IMR-90 (cell line): ENCODE results near the gene TFB1M. TPM values are rescaled to one million over a fixed set of nuclear protein-coding genes. Genes with fewer than 3 reads are reported as not detected.
"Not testable (repeated sequence)": the region's sequence is repeated elsewhere in the genome, so short reads cannot be mapped to it uniquely, and the experiment has no call there.

Experiments used
- ATAC-seq: fragments of 200-7000 bp; cut with Tn5 transposase; 2 replicates; pipeline ENCODE4 v1.9.1; 2020; ENCODE audit warnings: low read depth, mild to moderate bottlenecking, moderate library complexity
- BruUV-seq: library from RNA; stranded (reverse); fragments of 400-500 nt; replicated peaks from 2 replicates; lab custom pipeline; 2021; lab: Mats Ljungman, UMichigan
- CTCF ChIA-PET: fragments of 300-600 bp; formaldehyde crosslinking; extraction: SDS; loops from one replicate; lab custom pipeline; 2021; ENCODE audit warnings: antibody characterized with exemption; lab: Yijun Ruan, JAX
- POLR2A ChIA-PET: fragments of 300-600 bp; sonication (Branson Sonifier 250); formaldehyde crosslinking; loops from one replicate; lab custom pipeline; 2022; ENCODE audit warnings: antibody characterized with exemption; ENCODE audit not compliant: unreplicated experiment; lab: Charles Lee
- DNase-seq: peaks from one replicate; pipeline ENCODE4 v3.0.0; 2013
- H2AFZ ChIP-seq: replicated peaks from 2 replicates; pipeline ENCODE3; 2013; ENCODE audit warnings: low read length, mild to moderate bottlenecking; ENCODE audit not compliant: poor library complexity
- H2AK5ac ChIP-seq: 2 replicates; pipeline ENCODE4 v1.6.1; 2013; ENCODE audit warnings: low read depth, low read length, inconsistent platforms
- H2AK9ac ChIP-seq: replicated peaks from 2 replicates; pipeline ENCODE3; 2013; ENCODE audit warnings: mild to moderate bottlenecking, low read depth, low read length, moderate library complexity; ENCODE audit not compliant: poor library complexity
- H2BK120ac ChIP-seq: 2 replicates; pipeline ENCODE4 v1.6.1; 2013; ENCODE audit warnings: low read depth, low read length, inconsistent platforms
- H2BK15ac ChIP-seq: 3 replicates; pipeline ENCODE4 v1.6.1; 2013; ENCODE audit warnings: low read depth, low read length, inconsistent platforms
- H2BK20ac ChIP-seq: 2 replicates; pipeline ENCODE4 v1.6.1; 2013; ENCODE audit warnings: low read depth, mild to moderate bottlenecking, inconsistent platforms, low read length, moderate library complexity
- H2BK5ac ChIP-seq: 2 replicates; pipeline ENCODE4 v1.6.1; 2013; ENCODE audit warnings: mild to moderate bottlenecking, low read depth, low read length, inconsistent platforms; ENCODE audit not compliant: poor library complexity, severe bottlenecking
- H3K14ac ChIP-seq: replicated peaks from 2 replicates; pipeline ENCODE4 v1.6.1; 2013; ENCODE audit warnings: low read depth, low read length, inconsistent platforms
- H3K18ac ChIP-seq: 2 replicates; pipeline ENCODE4 v1.6.1; 2013; ENCODE audit warnings: low read depth, low read length, control low read depth
- H3K23ac ChIP-seq: 2 replicates; pipeline ENCODE4 v1.6.1; 2013; ENCODE audit warnings: low read depth, low read length, inconsistent platforms
- H3K27ac ChIP-seq: 2 replicates; pipeline ENCODE4 v1.5.1; 2013; ENCODE audit warnings: mild to moderate bottlenecking, control low read depth, low read length; ENCODE audit not compliant: insufficient read depth
- H3K27me3 ChIP-seq: 2 replicates; pipeline ENCODE4 v1.6.1; 2013; ENCODE audit warnings: low read length; ENCODE audit not compliant: control insufficient read depth, insufficient read depth
- H3K36me3 ChIP-seq: 2 replicates; pipeline ENCODE4 v1.6.1; 2013; ENCODE audit warnings: low read length, mixed read lengths; ENCODE audit not compliant: control insufficient read depth, insufficient read depth
- H3K4ac ChIP-seq: 2 replicates; pipeline ENCODE4 v1.6.1; 2013; ENCODE audit warnings: low read depth, low read length, inconsistent platforms
- H3K4me1 ChIP-seq: 2 replicates; pipeline ENCODE4 v1.6.1; 2013; ENCODE audit warnings: low read length, mixed read lengths; ENCODE audit not compliant: control insufficient read depth, insufficient read depth
- H3K4me2 ChIP-seq: 2 replicates; pipeline ENCODE4 v1.6.1; 2013; ENCODE audit warnings: low read depth, mild to moderate bottlenecking, control low read depth, low read length, moderate library complexity
- H3K4me3 ChIP-seq: 2 replicates; pipeline ENCODE4 v1.5.1; 2013; ENCODE audit warnings: low read depth, mild to moderate bottlenecking, control low read depth, low read length, moderate library complexity; ENCODE audit not compliant: insufficient read depth
- H3K56ac ChIP-seq: 2 replicates; pipeline ENCODE4 v1.6.1; 2013; ENCODE audit warnings: low read length, inconsistent platforms; ENCODE audit not compliant: insufficient read depth; ENCODE audit errors: extremely low read depth
- H3K79me1 ChIP-seq, 2 experiments: 2 replicates each; pipeline ENCODE4 v1.6.1; 2013; ENCODE audit warnings: low read length in 2 of 2, inconsistent platforms in 1 of 2, low read depth in 1 of 2
- H3K9ac ChIP-seq: 2 replicates; pipeline ENCODE4 v1.6.1; 2013; ENCODE audit warnings: low read depth, low read length, control low read depth
- H3K9me1 ChIP-seq: 2 replicates; pipeline ENCODE4 v1.6.1; 2013; ENCODE audit warnings: low read length, inconsistent platforms; ENCODE audit not compliant: insufficient read depth
- H3K9me3 ChIP-seq: 2 replicates; pipeline ENCODE4 v1.6.1; 2013; ENCODE audit warnings: low read length; ENCODE audit not compliant: control insufficient read depth, insufficient read depth
- H4K20me1 ChIP-seq: 2 replicates; pipeline ENCODE4 v1.6.1; 2013; ENCODE audit warnings: low read length, inconsistent platforms; ENCODE audit not compliant: insufficient read depth
- H4K5ac ChIP-seq: 2 replicates; pipeline ENCODE4 v1.6.1; 2013; ENCODE audit warnings: mild to moderate bottlenecking, low read depth, low read length, control low read depth
- H4K8ac ChIP-seq, 2 experiments: 2 replicates each; pipeline ENCODE4 v1.6.1; 2013; ENCODE audit warnings: low read depth in 2 of 2, low read length in 2 of 2, control low read depth in 1 of 2, inconsistent platforms in 1 of 2
- H4K91ac ChIP-seq: 2 replicates; pipeline ENCODE4 v1.6.1; 2013; ENCODE audit warnings: low read depth, low read length, inconsistent platforms; ENCODE audit not compliant: insufficient read depth
- CTCF ChIP-seq: conservative IDR thresholded peaks from 2 replicates; pipeline ENCODE4 v1.5.1; 2012; ENCODE audit warnings: mild to moderate bottlenecking, low read depth, low read length, improper control_type of control experiment
- RAD21 ChIP-seq: IDR thresholded peaks from 2 replicates; pipeline ENCODE4 v1.6.1; 2012; ENCODE audit warnings: low read length, improper control_type of control experiment
- WGBS, 2 experiments: methylation state at CpG; one replicate each; pipeline versions ENCODE4 v1.1.5 to v1.1.7; 2013; ENCODE audit warnings: missing lambda C conversion rate in 2 of 2; ENCODE audit not compliant: insufficient read length in 1 of 2; ENCODE audit errors: extremely low coverage in 2 of 2; 5-methylcytosine and 5-hydroxymethylcytosine counted together
- dilution Hi-C: fragments of 300-500 bp; cut with HindIII; formaldehyde crosslinking; loops from one replicate; pipeline ENCODE4 v1.14.3; 2018; ENCODE audit warnings: low sequenced_read_pairs; ENCODE audit not compliant: unreplicated experiment
- in situ Hi-C: fragments of 300-500 bp; cut with MboI; formaldehyde crosslinking; loops from 3 replicates; pipeline ENCODE4 v1.14.3; 2019; ENCODE audit warnings: low sequenced_read_pairs, inconsistent platforms, mixed read lengths
- intact Hi-C: fragments of 100-400 bp; cut with micrococcal nuclease; formaldehyde crosslinking; loops from 2 replicates; pipeline ENCODE4 v1.10.0; 2022
- polyA plus RNA-seq, 3 experiments: library from polyadenylated mRNA; depleted of rRNA; stranded (reverse); fragments of >200 nt; gene quantifications; 2 replicates each; pipeline ENCODE4 v1.2.3, GENCODE V29; 2012; ENCODE audit warnings: low replicate concordance in 1 of 3
- total RNA-seq: library from RNA; depleted of rRNA; stranded (reverse); fragments of >200 nt; gene quantifications from 2 replicates; pipeline ENCODE4 v1.2.3, GENCODE V29; 2012

Gene TFB1M
- total and polyA plus RNA-seq, 2 of the 4 experiments (the other 2 are of a cell fraction) = 18.1 to 22.4 TPM

- H3K27me3 ChIP-seq, H2AK9ac ChIP-seq, H4K8ac ChIP-seq, H2BK20ac ChIP-seq, H2AK5ac ChIP-seq, H2BK5ac ChIP-seq, H2BK120ac ChIP-seq, H3K36me3 ChIP-seq, H3K14ac ChIP-seq, H3K9me1 ChIP-seq, H3K4me1 ChIP-seq, H3K4me3 ChIP-seq, H3K18ac ChIP-seq, H4K91ac ChIP-seq, H3K27ac ChIP-seq, H3K56ac ChIP-seq, H3K23ac ChIP-seq, H4K20me1 ChIP-seq, H2AFZ ChIP-seq, POLR2A ChIA-PET, H3K4ac ChIP-seq, dilution Hi-C loops, H2BK15ac ChIP-seq, H4K5ac ChIP-seq, H3K9me3 ChIP-seq, in situ Hi-C loops, H3K9ac ChIP-seq, intact Hi-C loops, H3K4me2 ChIP-seq, BruUV-seq: not testable (repeated sequence)
- TF ChIP-seq CTCF (peak; percentile 53), RAD21 (peak; percentile 41)
- CTCF ChIA-PET = interaction anchor here (1.9 kb wide), 1 partner anchor 90 kb away, joined by 5 read pairs; no protein-coding TSS in a partner anchor
- peak; percentile 64; the same call in 1 of the 2 replicates for ATAC-seq
- DNase-seq = peak; percentile 51
- H3K79me1 ChIP-seq = peaks cover 18 to 44% of the 10 kb centered on the region in 2 experiments; a peak in 3 of 4 replicates
- 90% methylated on average over 1 of the region's 5 CpGs; no CpG with 5 or more reads in 1 of the 2 experiments for WGBS, 2 experiments
Measured at GRCh38 chr6:155268088-155268867, 46.0 kb downstream of the TFB1M start.
